WTC11 (cell line): Measurements from ENCODE around the gene NMRAL1. TPM values are rescaled to one million over a fixed set of nuclear protein-coding genes. Genes with fewer than 3 reads are reported as not detected.

ENCODE experiments used
- ATAC-seq: fragments of 200-7000 bp; cut with Tn5 transposase; 2 replicates; pipeline ENCODE4 v1.10.0; 2021; ENCODE audit warnings: mild to moderate bottlenecking, moderate library complexity
- CTCF ChIA-PET: fragments of 300-600 bp; sonication (Branson Sonifier 250); formaldehyde crosslinking; loops from one replicate; lab custom pipeline; 2021; ENCODE audit warnings: antibody characterized with exemption; lab: Charles Lee
- POLR2A ChIA-PET: fragments of 350-600 bp; sonication (Branson Sonifier 250); formaldehyde crosslinking; loops from one replicate; lab custom pipeline; 2021; ENCODE audit warnings: antibody characterized with exemption; lab: Charles Lee
- DNase-seq: peaks from one replicate; pipeline ENCODE4 v3.0.0; 2021; ENCODE audit warnings: low spot score
- H3K27ac Mint-ChIP-seq: 2 replicates; pipeline ENCODE4 v1.8.0; 2021; ENCODE audit warnings: mixed read lengths
- H3K27me3 Mint-ChIP-seq: 2 replicates; pipeline ENCODE4 v1.8.0; 2021; ENCODE audit warnings: low read depth, mild to moderate bottlenecking, moderate library complexity, mixed read lengths
- H3K36me3 Mint-ChIP-seq: 2 replicates; pipeline ENCODE4 v1.8.0; 2021; ENCODE audit warnings: mixed read lengths
- H3K4me1 Mint-ChIP-seq: 2 replicates; pipeline ENCODE4 v1.8.0; 2022; ENCODE audit warnings: mixed read lengths
- H3K4me3 Mint-ChIP-seq: 2 replicates; pipeline ENCODE4 v1.8.0; 2021; ENCODE audit warnings: mild to moderate bottlenecking, moderate library complexity, mixed read lengths
- H3K9me3 Mint-ChIP-seq: 2 replicates; pipeline ENCODE4 v1.8.0; 2021; ENCODE audit warnings: mixed read lengths
- CDX4 ChIP-seq: fragments of 250-450 bp; sonication (Bioruptor Pico); IDR thresholded peaks from 2 replicates; pipeline ENCODE4 v1.9.0; 2021; ENCODE audit warnings: moderate library complexity, mild to moderate bottlenecking, inconsistent platforms, borderline replicate concordance
- CREM ChIP-seq: sonication (generic); formaldehyde crosslinking; IDR thresholded peaks from 2 replicates; pipeline ENCODE4 v1.8.1; 2022; ENCODE audit warnings: mild to moderate bottlenecking, missing genetic modification reagents, moderate library complexity
- ERG ChIP-seq: fragments of 250-450 bp; sonication (Bioruptor Pico); IDR thresholded peaks from 2 replicates; pipeline ENCODE4 v1.8.0; 2021; ENCODE audit warnings: mild to moderate bottlenecking
- ESRRA ChIP-seq: sonication (generic); formaldehyde crosslinking; IDR thresholded peaks from 2 replicates; pipeline ENCODE4 v1.8.1; 2022; ENCODE audit warnings: mild to moderate bottlenecking, missing genetic modification reagents, borderline replicate concordance
- JAZF1 ChIP-seq: fragments of 250-450 bp; sonication (Bioruptor Pico); IDR thresholded peaks from 2 replicates; pipeline ENCODE4 v1.9.0; 2021; ENCODE audit warnings: moderate library complexity, mild to moderate bottlenecking, inconsistent platforms
- MAX ChIP-seq: sonication (generic); formaldehyde crosslinking; IDR thresholded peaks from 2 replicates; pipeline ENCODE4 v1.8.0; 2022; ENCODE audit warnings: mild to moderate bottlenecking, missing genetic modification reagents
- MXD4 ChIP-seq: fragments of 250-450 bp; sonication (Bioruptor Pico); IDR thresholded peaks from 2 replicates; pipeline ENCODE4 v1.8.0; 2021; ENCODE audit warnings: mild to moderate bottlenecking, moderate library complexity, borderline replicate concordance
- NFATC4 ChIP-seq: fragments of 250-450 bp; sonication (Bioruptor Pico); IDR thresholded peaks from 2 replicates; pipeline ENCODE4 v1.9.0; 2021; ENCODE audit warnings: mild to moderate bottlenecking
- OVOL2 ChIP-seq: fragments of 250-450 bp; sonication (Bioruptor Pico); IDR thresholded peaks from 2 replicates; pipeline ENCODE4 v1.9.0; 2021; ENCODE audit warnings: mild to moderate bottlenecking, borderline replicate concordance
- STAT6 ChIP-seq: sonication (generic); formaldehyde crosslinking; conservative IDR thresholded peaks from 2 replicates; pipeline ENCODE4 v1.8.1; 2023; ENCODE audit warnings: mild to moderate bottlenecking, low read depth, missing genetic modification reagents, moderate library complexity
- TEAD1 ChIP-seq: sonication (generic); formaldehyde crosslinking; IDR thresholded peaks from 2 replicates; pipeline ENCODE4 v1.8.0; 2022; ENCODE audit warnings: mild to moderate bottlenecking, missing genetic modification reagents
- ZNF138 ChIP-seq: sonication (generic); formaldehyde crosslinking; conservative IDR thresholded peaks from 2 replicates; pipeline ENCODE4 v1.8.1; 2022; ENCODE audit warnings: mild to moderate bottlenecking, moderate library complexity, missing genetic modification reagents
- ZNF317 ChIP-seq: sonication (generic); formaldehyde crosslinking; IDR thresholded peaks from 2 replicates; pipeline ENCODE4 v1.8.1; 2023; ENCODE audit warnings: low read depth, mild to moderate bottlenecking, moderate library complexity, missing genetic modification reagents, borderline replicate concordance
- total RNA-seq: library from RNA; stranded (reverse); gene quantifications from 3 replicates; pipeline ENCODE4 v1.2.3, GENCODE V29; 2021
- TF ChIP-seq, protein P1 (sequence below): sonication (generic); formaldehyde crosslinking; IDR thresholded peaks from 2 replicates; pipeline ENCODE4 v1.8.1; 2022; ENCODE audit warnings: missing genetic modification reagents, borderline replicate concordance
- TF ChIP-seq, protein P2 (sequence below): sonication (generic); formaldehyde crosslinking; IDR thresholded peaks from 2 replicates; pipeline ENCODE4 v1.8.1; 2022; ENCODE audit warnings: mild to moderate bottlenecking, moderate library complexity, missing genetic modification reagents
- TF ChIP-seq, protein P3 (sequence below): sonication (generic); formaldehyde crosslinking; IDR thresholded peaks from 2 replicates; pipeline ENCODE4 v1.8.1; 2022; ENCODE audit warnings: low read depth, missing genetic modification reagents, borderline replicate concordance
- TF ChIP-seq, protein P4 (sequence below): sonication (generic); formaldehyde crosslinking; IDR thresholded peaks from 2 replicates; pipeline ENCODE4 v1.8.0; 2023; ENCODE audit warnings: missing genetic modification reagents, mild to moderate bottlenecking, borderline replicate concordance

Gene NMRAL1
- total RNA-seq, 1 experiment from 2014 or later, result 68.1 TPM

DNA sequence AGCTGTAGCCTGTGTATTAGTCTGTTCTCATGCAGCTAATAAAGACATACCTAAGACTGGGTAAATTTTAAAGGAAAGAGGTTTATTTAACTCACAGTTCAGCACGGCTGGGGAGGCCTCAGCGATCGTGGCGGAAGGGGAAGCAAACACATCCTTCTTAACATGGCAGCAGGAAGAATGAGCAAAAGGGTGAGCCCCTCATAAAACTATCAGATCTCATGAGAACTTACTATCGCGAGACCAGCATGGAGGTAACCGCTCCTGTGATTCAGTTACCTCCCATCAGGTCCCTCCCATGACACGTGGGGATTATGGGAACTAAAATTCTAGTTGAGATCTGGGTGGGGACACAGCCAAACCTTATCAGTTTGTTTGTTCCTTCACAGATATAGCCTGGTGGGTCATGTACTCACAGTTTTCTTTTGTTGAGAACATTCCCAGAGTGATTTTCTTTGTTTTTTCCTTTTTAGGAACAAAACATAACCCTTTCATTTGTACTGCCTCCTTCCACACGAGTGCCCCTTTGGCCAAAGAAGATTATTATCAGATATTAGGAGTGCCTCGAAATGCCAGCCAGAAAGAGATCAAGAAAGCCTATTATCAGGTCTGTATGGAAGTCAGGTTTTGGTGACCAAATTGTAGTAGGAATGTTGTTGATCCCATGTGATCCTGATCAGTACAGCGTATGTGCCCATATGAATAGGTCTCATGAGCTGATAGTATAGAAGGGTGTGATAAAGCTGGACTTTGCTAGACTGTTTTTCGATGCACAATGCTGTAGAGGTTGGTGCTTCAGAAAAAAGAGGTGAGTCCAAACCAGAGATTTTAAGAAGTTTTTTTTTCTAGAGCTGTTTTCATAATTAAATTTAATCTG lies 40.3 kb downstream of the NMRAL1 start (continued):
- TF ChIP-seq, protein P1, sequence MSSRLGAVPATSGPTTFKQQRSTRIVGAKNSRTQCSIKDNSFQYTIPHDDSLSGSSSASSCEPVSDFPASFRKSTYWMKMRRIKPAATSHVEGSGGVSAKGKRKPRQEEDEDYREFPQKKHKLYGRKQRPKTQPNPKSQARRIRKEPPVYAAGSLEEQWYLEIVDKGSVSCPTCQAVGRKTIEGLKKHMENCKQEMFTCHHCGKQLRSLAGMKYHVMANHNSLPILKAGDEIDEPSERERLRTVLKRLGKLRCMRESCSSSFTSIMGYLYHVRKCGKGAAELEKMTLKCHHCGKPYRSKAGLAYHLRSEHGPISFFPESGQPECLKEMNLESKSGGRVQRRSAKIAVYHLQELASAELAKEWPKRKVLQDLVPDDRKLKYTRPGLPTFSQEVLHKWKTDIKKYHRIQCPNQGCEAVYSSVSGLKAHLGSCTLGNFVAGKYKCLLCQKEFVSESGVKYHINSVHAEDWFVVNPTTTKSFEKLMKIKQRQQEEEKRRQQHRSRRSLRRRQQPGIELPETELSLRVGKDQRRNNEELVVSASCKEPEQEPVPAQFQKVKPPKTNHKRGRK, result no peak

GRCh38 chr16:4433228-4433627 lies 41.2 kb downstream of the NMRAL1 start:
- POLR2A ChIA-PET, result no interaction called here
- H3K27ac Mint-ChIP-seq, result peak overlapping the region; percentile 44; the same call in 1 of the 2 replicates
- H3K27me3 Mint-ChIP-seq, result no peaks in the 10 kb centered on the region
- no peaks in the 10 kb centered on the region for H3K4me1 Mint-ChIP-seq
- CTCF ChIA-PET, result no interaction called here
- no peak overlapping the region for H3K4me3 Mint-ChIP-seq
- no peaks in the 10 kb centered on the region for H3K9me3 Mint-ChIP-seq
- DNase-seq (no peak), ATAC-seq (no peak)
- peaks cover 46% of the 10 kb centered on the region for H3K36me3 Mint-ChIP-seq
- TF ChIP-seq STAT6 (no peak), ZNF138 (CRISPR knock-in tag) (no peak), NFATC4 (CRISPR knock-in tag) (no peak), ZNF317 (CRISPR knock-in tag) (no peak), MAX (CRISPR knock-in tag) (no peak), CDX4 (CRISPR knock-in tag) (no peak), OVOL2 (CRISPR knock-in tag) (no peak), CREM (CRISPR knock-in tag) (no peak), ESRRA (CRISPR knock-in tag) (no peak), MXD4 (CRISPR knock-in tag) (no peak), JAZF1 (no peak), ERG (CRISPR knock-in tag) (no peak), TEAD1 (CRISPR knock-in tag) (no peak)
- TF ChIP-seq, protein P2, sequence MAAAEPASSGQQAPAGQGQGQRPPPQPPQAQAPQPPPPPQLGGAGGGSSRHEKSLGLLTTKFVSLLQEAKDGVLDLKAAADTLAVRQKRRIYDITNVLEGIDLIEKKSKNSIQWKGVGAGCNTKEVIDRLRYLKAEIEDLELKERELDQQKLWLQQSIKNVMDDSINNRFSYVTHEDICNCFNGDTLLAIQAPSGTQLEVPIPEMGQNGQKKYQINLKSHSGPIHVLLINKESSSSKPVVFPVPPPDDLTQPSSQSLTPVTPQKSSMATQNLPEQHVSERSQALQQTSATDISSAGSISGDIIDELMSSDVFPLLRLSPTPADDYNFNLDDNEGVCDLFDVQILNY (CRISPR knock-in tag), result no peak
- TF ChIP-seq, protein P3, sequence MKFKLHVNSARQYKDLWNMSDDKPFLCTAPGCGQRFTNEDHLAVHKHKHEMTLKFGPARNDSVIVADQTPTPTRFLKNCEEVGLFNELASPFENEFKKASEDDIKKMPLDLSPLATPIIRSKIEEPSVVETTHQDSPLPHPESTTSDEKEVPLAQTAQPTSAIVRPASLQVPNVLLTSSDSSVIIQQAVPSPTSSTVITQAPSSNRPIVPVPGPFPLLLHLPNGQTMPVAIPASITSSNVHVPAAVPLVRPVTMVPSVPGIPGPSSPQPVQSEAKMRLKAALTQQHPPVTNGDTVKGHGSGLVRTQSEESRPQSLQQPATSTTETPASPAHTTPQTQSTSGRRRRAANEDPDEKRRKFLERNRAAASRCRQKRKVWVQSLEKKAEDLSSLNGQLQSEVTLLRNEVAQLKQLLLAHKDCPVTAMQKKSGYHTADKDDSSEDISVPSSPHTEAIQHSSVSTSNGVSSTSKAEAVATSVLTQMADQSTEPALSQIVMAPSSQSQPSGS (CRISPR knock-in tag), result no peak
- TF ChIP-seq, protein P4, sequence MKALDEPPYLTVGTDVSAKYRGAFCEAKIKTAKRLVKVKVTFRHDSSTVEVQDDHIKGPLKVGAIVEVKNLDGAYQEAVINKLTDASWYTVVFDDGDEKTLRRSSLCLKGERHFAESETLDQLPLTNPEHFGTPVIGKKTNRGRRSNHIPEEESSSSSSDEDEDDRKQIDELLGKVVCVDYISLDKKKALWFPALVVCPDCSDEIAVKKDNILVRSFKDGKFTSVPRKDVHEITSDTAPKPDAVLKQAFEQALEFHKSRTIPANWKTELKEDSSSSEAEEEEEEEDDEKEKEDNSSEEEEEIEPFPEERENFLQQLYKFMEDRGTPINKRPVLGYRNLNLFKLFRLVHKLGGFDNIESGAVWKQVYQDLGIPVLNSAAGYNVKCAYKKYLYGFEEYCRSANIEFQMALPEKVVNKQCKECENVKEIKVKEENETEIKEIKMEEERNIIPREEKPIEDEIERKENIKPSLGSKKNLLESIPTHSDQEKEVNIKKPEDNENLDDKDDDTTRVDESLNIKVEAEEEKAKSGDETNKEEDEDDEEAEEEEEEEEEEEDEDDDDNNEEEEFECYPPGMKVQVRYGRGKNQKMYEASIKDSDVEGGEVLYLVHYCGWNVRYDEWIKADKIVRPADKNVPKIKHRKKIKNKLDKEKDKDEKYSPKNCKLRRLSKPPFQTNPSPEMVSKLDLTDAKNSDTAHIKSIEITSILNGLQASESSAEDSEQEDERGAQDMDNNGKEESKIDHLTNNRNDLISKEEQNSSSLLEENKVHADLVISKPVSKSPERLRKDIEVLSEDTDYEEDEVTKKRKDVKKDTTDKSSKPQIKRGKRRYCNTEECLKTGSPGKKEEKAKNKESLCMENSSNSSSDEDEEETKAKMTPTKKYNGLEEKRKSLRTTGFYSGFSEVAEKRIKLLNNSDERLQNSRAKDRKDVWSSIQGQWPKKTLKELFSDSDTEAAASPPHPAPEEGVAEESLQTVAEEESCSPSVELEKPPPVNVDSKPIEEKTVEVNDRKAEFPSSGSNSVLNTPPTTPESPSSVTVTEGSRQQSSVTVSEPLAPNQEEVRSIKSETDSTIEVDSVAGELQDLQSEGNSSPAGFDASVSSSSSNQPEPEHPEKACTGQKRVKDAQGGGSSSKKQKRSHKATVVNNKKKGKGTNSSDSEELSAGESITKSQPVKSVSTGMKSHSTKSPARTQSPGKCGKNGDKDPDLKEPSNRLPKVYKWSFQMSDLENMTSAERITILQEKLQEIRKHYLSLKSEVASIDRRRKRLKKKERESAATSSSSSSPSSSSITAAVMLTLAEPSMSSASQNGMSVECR (CRISPR knock-in tag), result no peak
